Cerebellar cortex (tissue), 1 donor: ENCODE results near the gene CPN2.
A peak's percentile ranks its signal among the peaks of the same experiment; 100 is the strongest.

Experiments
- DNase-seq: peaks from one replicate; pipeline ENCODE4 v3.0.0-alpha.2; 2015; ENCODE audit warnings: low spot score

CPN2 gene

GRCh38 chr3:194351080-194351672, at the start of gene CPN2:
Gene CPN2 (minus strand): TSS chr3:194351328. CDS start chr3:194342702, 8,626 bp downstream.
- no peak for DNase-seq

GRCh38 chr3:194399874-194400411, 48.8 kb upstream of the CPN2 start:
- DNase-seq: no peak

- DNase-seq: no peak
Measured at GRCh38 chr3:194399166-194399565, 48.0 kb upstream of the CPN2 start, which contains the start of gene GP5. Gene GP5 (minus strand): TSS chr3:194399266. CDS start chr3:194398282, 984 bp downstream.

- DNase-seq: no peak
Measured at GRCh38 chr3:194397757-194398312, 46.7 kb upstream of the CPN2 start.

- DNase-seq: no peak
Measured at GRCh38 chr3:194396859-194397756, 46.0 kb upstream of the CPN2 start.

GRCh38 chr3:194396539-194396858, 45.4 kb upstream of the CPN2 start:
- no peak for DNase-seq

GRCh38 chr3:194395778-194396538, 44.8 kb upstream of the CPN2 start:
- no peak for DNase-seq

- no peak for DNase-seq
Measured at GRCh38 chr3:194395212-194395611, 44.1 kb upstream of the CPN2 start.

GRCh38 chr3:194392576-194392975, 41.4 kb upstream of the CPN2 start:
- no peak for DNase-seq

GRCh38 chr3:194390835-194391234, 39.7 kb upstream of the CPN2 start:
- DNase-seq: no peak

- no peak for DNase-seq
Measured at GRCh38 chr3:194389269-194389668, 38.1 kb upstream of the CPN2 start.

GRCh38 chr3:194387926-194388418, 36.8 kb upstream of the CPN2 start:
- DNase-seq: no peak

- no peak for DNase-seq
Measured at GRCh38 chr3:194387276-194387675, 36.1 kb upstream of the CPN2 start.

GRCh38 chr3:194386648-194387047, 35.5 kb upstream of the CPN2 start:
- no peak for DNase-seq

- no peak for DNase-seq
Measured at GRCh38 chr3:194386066-194386465, 34.9 kb upstream of the CPN2 start.

- no peak for DNase-seq
Measured at GRCh38 chr3:194384569-194385001, 33.5 kb upstream of the CPN2 start.

GRCh38 chr3:194384156-194384555, 33.0 kb upstream of the CPN2 start:
- DNase-seq: no peak

GRCh38 chr3:194383276-194383940, 32.3 kb upstream of the CPN2 start:
- no peak for DNase-seq

GRCh38 chr3:194382892-194383223, 31.7 kb upstream of the CPN2 start:
- no peak for DNase-seq

GRCh38 chr3:194382196-194382891, 31.2 kb upstream of the CPN2 start:
- no peak for DNase-seq

- peak; percentile 17 for DNase-seq
Measured at GRCh38 chr3:194381460-194381875, 30.3 kb upstream of the CPN2 start.
